Activated CD4-positive, alpha-beta T cell treated with anti-CD3 and anti-CD28 coated beads for 48 hours (primary cell): ENCODE results near the gene CLCN1.

Source experiments
- DNase-seq: peaks from one replicate; pipeline ENCODE4 v3.0.0-alpha.2; 2020

Gene CLCN1

GRCh38 chr7:143369678-143370651 is 54.1 kb downstream of the CLCN1 start:
- DNase-seq, result no peak

DNA sequence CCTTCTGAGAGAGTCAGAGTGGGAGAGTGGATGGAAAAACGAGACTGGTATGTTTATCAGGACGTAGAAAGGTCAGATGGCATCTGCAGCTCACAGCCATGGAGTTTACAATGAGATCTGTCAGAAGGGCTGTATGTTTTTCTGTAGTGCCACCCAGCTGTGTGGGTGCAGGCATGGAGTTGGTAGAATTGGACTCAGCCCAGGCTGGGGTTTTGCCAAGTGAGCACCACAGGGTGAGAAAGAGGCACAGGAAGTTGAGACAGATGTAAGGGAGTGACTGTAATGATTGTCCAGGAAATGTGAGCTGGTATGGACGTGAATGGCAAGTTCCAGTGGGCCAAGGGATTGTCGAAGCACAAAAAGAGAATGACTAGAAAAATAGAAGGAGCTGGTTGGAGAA is 56.2 kb downstream of the CLCN1 start:
- DNase-seq, result peak; percentile 74

DNA sequence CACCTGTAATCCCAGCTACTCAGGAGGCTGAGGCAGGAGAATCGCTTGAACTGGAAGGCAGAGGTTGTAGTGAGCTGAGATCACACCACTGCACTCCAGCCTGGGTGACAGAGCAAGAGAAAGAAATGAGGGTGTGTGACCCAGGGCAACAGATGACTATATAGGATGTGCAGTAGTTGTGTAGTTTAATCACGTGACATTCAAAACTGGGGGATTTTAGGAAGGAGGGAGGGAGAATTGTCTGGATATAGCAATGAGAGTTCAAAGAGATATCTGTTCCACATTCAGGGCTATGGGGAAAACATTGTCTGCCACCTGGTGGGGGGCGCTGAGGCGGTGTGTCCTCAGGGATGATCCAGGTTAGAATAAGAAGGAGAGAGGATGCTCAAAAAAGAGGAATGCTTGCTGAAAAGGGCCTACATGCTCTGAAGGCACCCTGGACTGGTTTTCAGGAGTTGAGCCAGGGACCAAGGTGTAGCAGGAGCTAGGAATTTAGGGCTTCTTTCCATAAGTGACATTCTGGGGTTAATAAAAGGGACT is 57.4 kb downstream of the CLCN1 start:
- no peak for DNase-seq

GRCh38 chr7:143374561-143374960 is 58.6 kb downstream of the CLCN1 start:
- no peak for DNase-seq

GRCh38 chr7:143375298-143376034 is 59.6 kb downstream of the CLCN1 start:
- peak; percentile 36 for DNase-seq

DNA sequence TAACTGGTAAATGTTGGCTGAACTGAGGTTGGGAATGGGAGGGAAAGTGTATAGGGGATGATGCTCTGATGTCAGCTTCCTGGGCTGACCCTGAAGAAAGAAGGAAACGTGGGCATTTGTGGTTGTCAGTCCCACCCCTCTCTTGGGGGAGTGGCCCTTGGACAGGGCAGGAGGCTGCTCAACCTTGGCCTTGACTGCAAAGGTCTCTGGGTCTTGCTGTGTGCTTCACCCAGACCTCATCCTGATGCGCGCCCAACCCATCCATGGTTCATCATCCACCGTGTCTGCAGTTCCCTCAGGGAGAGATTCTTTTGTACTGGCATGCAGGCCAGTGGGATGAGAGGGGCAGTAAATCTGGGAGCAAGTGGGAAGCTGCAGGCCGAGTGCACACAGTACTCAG is 60.5 kb downstream of the CLCN1 start:
- no peak for DNase-seq

DNA sequence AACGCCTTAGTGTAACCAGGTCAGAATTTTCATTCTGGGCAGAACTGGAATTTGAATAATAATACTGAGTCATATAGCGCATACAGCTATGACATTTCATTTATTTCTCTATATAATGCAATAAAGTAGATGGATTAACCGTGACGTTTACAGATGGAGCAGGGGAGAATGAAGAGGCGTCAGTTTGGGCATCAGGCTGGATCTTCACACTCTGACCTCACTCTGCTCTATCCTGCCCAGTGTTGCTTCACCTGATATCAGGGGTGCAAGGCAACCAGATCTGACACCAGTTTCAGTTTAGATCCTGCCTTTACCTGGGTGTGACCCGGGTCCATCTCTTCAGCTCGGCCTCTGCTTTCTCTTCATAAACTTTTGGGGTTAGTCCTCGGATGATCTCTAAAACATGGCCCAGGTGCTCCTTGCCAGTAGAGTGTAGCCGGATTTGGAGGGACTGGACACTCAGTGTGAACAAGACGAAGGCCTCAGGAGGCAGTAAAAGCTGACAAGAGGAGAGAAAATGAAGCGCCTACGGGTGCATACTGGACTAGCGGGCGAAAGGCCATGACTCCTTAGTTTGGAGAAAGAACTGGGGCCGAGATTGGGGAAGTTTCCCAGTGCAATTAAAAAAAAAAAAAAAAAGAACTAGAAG is 63.8 kb downstream of the CLCN1 start:
- DNase-seq, result no peak

DNA sequence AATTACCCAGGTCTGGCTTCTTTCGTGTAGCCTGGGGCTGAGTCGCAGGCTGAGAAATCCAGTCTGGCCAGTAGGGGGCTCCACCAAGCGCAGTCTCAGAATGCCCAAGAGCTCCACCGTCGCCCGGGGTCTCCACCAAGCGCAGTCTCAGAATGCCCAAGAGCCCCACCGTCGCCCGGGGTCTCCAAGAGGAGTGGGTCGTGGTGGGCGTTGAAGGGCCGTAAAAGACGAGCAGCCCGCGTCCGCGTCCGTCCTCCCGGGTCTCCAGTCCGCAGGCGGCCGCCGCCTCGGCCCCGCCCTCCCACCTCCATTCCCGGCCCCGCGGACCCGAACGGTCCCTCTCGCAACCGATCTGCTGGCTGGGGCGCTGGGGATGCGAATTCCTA is 64.3 kb downstream of the CLCN1 start:
- peak; percentile 91 for DNase-seq

DNA sequence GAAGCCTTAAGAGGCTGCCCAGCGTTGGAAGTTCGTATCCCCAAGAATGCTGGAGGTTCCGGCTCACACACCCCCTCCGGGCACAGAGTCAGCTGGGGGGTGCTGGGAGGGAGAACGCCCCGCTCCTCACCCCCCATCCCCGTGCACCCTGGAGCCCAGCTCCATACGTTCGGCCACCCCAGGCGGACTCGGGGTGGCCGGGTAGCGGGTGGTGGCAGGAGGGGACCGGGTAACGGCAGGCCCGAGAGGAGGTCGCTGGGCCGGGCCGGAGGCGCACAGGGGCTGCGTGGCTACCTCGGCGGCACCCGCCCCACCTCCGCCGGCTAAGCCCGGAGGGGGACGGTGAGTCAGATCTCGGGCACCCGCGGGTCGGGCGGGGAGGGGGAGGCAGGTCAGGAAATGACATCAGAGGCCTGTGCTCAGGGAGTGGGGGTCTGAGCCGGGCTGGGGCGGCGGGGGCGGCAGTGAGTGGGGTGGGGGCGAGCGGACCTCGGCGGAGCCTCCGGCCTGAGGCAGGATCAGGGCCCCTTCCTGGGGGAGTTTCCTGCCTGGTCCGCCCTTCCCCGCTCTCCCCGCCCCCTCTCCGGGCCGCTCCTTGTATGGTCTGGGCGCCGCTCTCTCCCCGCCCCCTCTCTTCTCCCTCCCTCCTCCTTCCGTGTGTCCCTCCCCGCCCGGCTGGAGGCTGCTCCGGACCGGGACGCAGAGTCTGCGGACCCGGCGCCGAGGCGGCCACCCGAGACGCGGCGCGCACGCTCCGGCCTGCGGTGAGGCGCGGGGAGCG is 64.9 kb downstream of the CLCN1 start, which contains the start of gene ZYX:
Gene ZYX, plus strand, starts transcription at position 700 of the 781 bp plus-strand sequence. CDS start 227 bp downstream, outside the sequence.
- peak; percentile 90 for DNase-seq

DNA sequence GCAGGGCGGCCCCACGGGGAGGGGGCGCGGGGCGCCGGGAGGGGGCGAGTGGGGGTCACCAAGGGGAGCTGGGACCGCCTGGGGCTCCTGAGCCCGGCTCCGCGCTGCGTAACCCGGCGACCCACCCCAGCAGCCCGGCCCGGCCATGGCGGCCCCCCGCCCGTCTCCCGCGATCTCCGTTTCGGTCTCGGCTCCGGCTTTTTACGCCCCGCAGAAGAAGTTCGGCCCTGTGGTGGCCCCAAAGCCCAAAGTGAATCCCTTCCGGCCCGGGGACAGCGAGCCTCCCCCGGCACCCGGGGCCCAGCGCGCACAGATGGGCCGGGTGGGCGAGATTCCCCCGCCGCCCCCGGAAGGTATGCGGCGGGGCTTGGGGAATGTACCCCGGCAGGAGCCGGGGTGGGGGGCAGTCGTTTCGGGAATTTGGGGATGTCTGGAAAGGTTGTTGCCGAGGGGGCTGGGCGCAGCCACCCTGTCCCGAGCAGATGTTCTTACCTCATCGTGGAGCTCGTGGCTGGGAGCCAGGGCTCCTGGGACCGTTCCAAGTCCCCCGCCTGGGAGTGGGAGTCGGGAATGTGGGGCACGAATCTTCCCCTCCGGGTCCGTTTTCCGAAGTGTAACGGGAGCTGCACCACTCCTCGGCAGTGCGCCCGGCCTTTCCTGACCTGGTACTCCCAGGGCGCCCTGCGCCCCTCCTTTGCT is 65.7 kb downstream of the CLCN1 start:
- DNase-seq, result peak; percentile 32

DNA sequence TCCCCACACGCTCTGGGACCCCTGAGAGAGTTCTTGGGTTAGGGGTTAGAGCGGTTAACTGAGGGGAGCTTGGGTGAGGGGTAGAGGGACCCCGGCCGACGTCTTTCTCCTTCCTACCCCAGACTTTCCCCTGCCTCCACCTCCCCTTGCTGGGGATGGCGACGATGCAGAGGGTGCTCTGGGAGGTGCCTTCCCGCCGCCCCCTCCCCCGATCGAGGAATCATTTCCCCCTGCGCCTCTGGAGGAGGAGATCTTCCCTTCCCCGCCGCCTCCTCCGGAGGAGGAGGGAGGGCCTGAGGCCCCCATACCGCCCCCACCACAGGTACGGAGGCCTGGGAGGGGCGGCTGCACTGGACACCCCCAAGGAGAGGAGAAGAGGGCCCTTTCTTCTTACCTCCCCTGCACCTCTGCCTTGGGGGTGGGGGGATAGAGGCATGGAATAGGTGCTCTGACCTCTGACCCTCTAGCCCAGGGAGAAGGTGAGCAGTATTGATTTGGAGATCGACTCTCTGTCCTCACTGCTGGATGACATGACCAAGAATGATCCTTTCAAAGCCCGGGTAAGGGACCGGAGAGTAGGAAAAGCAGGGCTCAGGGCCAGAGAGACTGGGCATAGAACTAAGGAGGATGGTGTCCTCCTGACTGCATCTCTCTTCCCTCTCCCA is 66.3 kb downstream of the CLCN1 start:
- no peak for DNase-seq

DNA sequence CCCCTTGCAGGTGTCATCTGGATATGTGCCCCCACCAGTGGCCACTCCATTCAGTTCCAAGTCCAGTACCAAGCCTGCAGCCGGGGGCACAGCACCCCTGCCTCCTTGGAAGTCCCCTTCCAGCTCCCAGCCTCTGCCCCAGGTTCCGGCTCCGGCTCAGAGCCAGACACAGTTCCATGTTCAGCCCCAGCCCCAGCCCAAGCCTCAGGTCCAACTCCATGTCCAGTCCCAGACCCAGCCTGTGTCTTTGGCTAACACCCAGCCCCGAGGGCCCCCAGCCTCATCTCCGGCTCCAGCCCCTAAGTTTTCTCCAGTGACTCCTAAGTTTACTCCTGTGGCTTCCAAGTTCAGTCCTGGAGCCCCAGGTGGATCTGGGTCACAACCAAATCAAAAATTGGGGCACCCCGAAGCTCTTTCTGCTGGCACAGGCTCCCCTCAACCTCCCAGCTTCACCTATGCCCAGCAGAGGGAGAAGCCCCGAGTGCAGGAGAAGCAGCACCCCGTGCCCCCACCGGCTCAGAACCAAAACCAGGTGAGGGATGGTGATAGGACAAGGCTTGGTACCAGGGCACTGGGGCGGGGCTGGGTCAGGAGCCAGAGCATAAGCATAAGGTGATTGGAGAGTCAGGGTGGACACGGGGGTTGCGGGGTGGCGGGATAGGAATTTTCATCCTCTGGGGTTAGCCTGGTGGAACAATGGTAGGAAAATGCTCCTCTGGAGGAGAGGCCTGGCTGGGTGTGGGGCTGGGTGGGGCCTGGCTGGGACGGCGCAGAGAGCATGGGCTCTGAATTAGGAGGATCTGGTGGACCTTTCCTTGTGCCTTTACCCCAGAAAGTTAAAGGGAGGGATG is 67.1 kb downstream of the CLCN1 start:
- DNase-seq, result no peak

DNA sequence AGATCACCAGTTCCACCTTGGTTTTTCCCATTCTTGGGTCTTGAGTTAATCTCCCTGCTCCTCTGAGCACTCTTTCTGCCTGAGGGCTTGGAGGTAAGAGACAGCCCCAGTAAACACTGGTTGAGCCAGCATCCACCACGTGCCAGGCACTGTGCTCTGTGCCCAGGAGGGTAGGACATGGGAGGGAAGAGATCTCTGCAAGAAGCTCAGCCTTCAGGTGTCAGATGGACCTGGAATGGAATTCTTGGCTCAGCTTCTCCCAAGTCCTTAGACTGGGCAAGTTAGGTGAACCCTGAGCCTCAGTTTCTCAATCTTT is 67.7 kb downstream of the CLCN1 start:
- DNase-seq, result no peak

GRCh38 chr7:143384148-143384547 is 68.2 kb downstream of the CLCN1 start:
- DNase-seq, result no peak

DNA sequence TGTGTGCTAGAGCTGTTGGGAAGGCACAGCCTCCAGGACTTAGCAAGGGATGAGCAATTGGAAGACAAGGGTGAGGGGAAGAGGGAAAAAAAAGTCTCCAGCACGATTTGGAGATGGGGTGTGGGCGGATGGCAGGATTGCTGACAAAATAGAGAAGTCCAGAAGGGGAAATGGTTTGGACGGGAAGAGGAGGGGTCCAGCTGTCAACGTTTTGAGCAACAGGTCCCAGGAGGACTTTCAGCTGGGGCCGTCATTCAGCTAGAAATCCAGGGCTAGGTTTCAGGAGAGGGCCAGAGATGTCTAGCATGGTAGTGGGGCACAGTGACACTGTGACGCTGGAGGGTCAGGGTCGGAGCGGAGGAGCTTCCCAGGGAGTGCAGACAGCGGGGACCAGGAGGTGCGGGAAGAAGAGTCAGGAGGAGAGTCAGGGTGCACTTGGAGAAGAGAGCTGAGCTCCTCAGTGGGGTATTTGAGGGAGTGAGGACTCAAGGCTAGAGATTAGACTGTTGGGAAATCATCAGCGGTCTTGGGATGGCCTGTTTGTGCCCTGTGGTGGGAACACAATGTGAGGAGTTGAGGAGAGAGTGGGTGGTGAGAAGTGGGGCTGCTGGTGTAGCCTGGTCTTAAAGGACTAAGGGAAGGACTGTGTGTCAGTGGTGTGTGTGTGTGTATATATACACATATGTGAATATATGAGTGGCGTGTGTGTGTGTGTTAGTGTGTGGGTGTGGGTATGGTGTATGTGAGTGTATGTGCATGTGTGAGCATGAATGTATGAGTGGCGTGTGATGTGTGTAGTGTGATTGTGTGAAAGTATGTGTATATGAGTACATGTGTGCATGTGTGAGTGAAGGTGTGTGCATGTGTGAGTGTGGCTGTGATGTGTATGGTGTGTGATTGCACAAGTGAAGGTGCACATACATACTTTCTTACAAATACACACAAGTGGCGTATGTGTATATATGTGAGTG is 69.0 kb downstream of the CLCN1 start:
- no peak for DNase-seq

DNA sequence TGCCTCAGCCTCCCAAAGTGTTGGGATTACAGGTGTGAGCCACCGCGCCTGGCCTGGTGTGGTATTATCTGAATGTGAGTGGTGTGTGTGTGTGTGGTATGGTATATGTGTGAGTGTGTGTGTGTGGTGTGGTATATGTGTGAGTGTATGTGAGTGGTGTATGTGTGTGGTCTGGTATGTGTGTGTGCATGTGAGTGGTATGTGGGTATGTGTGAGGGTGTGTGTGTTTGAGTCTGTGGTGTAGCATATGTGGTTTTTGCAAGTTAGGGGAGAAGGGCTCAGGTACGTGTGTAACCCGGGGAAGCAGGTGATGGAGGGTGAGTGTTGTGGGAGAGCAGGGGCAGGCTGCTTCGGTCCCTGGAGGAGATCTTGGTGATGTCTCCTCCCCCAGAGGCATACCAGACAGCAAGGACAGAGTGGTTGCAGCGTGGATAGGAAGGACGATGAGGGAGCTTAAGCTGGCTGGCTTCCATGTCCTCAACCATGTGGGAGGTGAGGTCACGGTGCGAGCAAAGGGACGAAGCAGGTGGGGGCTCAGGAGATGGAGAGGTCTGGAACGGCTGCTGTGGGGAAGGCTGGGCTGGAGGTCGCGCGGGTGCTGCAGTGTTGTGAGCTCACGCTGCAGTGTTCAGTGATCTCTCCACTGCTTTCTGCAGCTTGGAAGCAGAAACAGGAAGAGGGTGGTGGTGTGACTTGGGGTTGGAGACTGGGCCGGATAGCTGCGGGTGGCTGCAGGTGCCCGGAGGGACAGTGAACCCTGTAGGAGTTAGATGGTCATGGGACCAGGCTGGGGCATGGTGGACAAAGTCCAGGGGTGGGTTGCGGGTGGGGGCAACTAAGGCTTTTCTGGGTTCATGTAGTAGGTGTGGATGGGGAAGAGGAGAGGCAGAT is 70.2 kb downstream of the CLCN1 start:
- DNase-seq, result no peak

DNA sequence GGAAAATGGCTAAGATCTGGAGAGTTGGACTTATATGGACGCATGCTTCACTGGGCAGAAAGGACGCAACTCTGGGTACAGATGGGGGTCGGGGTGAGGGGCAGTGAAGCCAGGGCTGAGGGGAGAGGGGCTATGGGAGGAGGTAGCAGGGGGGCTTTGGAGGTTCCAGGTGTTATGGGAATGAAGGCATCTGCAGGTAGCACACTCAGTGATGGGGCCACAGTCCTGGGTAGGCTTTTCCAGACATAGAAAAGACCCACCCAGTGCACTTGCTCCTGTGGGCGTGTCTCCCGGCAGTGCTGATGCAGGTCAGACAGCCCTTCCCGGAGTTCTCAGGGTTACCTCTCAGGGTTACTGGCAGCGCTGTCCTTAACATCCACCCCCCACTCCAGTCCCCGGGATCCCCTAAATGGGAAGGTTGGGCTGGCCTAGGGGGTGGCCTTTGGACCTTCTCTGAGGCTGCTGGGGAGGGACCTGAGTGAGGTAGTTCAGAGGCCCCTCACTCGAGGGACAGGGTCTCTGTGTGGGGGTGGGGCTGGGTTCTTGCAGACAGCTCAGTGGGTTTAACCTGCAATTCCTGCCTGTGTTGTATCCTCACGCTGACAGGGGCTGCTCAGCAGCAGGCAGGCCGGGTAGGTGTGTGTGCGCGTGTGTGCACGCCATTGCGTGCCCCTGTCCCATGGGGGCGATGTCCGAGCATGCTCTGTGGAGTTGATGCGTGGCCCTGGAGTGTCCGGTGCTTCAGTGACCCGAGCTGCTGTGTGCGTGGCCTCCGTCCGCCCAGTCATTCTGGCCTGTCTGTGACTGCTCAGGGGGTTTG is 71.5 kb downstream of the CLCN1 start:
- DNase-seq, result no peak
